Activated naive CD8-positive, alpha-beta T cell treated with anti-CD3 and anti-CD28 coated beads, Interleukin-2, amount 50 U/mL, for 24 hours (primary cell): ENCODE measurements around the gene RNASE3.
A peak's percentile ranks its signal among the peaks of the same experiment; 100 is the strongest.
"Not testable (repeated sequence)": the region's sequence is repeated elsewhere in the genome, so short reads cannot be mapped to it uniquely, and the experiment has no call there.

Source experiments
- ATAC-seq: fragments of 150-1000 bp; cut with Tn5 transposase; one replicate; pipeline ENCODE4 v1.10.0; 2021
- DNase-seq: peaks from one replicate; pipeline ENCODE4 v3.0.0; 2021
- H3K27ac Mint-ChIP-seq: one replicate; pipeline ENCODE4 v1.8.0; 2021; ENCODE audit warnings: mild to moderate bottlenecking, mixed read lengths
- H3K27me3 Mint-ChIP-seq: one replicate; pipeline ENCODE4 v1.8.0; 2021; ENCODE audit warnings: mixed read lengths
- H3K36me3 Mint-ChIP-seq: one replicate; pipeline ENCODE4 v1.8.0; 2021; ENCODE audit warnings: low read depth, mixed read lengths
- H3K4me1 Mint-ChIP-seq: one replicate; pipeline ENCODE4 v1.8.0; 2021; ENCODE audit warnings: mixed read lengths
- H3K4me3 Mint-ChIP-seq: one replicate; pipeline ENCODE4 v1.8.0; 2021; ENCODE audit warnings: mild to moderate bottlenecking, moderate library complexity, mixed read lengths
- H3K9me3 Mint-ChIP-seq: one replicate; pipeline ENCODE4 v1.8.0; 2021; ENCODE audit warnings: mixed read lengths

RNASE3 gene

DNA sequence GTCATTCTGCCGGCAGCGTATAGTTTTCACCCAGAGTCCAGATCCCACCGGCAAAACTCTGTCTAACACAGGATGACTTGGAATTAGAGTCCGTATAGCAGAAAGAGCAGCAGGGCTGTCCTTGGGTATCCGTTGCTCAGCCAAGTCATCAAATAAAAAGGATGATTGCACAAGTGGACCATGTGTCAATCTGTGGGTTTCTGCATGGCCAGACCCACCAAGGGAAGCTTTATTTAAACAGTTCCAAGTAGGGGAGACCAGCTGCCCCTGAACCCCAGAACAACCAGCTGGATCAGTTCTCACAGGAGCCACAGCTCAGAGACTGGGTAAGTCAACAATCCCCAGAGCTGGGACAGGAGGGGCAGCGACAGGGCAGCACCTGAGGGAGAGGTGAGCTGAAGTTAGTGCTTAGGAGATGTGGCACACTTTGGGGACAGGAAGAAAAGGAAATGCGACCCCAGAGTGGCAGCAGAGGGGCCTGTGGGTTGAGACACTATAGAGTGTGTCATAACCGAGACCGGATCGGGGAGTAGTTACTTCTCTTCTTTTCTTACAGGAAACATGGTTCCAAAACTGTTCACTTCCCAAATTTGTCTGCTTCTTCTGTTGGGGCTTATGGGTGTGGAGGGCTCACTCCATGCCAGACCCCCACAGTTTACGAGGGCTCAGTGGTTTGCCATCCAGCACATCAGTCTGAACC, at the start of gene RNASE3:
TSS of gene RNASE3 (plus strand) at position 260 of the 700 bp plus-strand sequence. CDS start at position 562, 302 bp downstream.
- ATAC-seq, H3K9me3 Mint-ChIP-seq, DNase-seq, H3K36me3 Mint-ChIP-seq, H3K4me3 Mint-ChIP-seq, H3K4me1 Mint-ChIP-seq, H3K27ac Mint-ChIP-seq: not testable (repeated sequence)
- peaks cover 12% of the 10 kb centered on the region for H3K27me3 Mint-ChIP-seq

DNA sequence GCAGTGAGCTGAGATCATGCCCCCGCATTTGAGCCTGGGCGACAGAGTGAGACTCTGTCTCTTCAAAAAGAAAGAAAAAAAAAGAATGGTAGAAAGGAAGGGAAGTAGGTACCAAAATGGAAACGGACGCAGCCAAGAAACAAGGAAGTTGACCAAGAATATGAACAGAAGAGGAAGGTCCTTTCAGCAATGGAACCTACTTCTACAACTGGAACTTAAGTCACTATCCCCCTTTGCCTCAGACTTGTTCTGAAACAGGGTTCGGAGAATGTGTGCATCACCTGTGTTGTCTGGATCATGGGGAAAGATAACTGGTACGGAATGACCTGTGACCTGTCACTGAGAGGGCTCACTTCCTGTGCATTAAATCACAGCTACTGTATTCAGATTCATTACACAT, 44.6 kb upstream of the RNASE3 start:
- H3K9me3 Mint-ChIP-seq: no peaks in the 10 kb centered on the region
- no peaks in the 10 kb centered on the region for H3K36me3 Mint-ChIP-seq
- ATAC-seq (no peak), DNase-seq (no peak)
- H3K27ac Mint-ChIP-seq: no peak overlapping the region
- no peak overlapping the region for H3K4me3 Mint-ChIP-seq
- H3K27me3 Mint-ChIP-seq: peaks cover 8% of the 10 kb centered on the region
- no peaks in the 10 kb centered on the region for H3K4me1 Mint-ChIP-seq

DNA sequence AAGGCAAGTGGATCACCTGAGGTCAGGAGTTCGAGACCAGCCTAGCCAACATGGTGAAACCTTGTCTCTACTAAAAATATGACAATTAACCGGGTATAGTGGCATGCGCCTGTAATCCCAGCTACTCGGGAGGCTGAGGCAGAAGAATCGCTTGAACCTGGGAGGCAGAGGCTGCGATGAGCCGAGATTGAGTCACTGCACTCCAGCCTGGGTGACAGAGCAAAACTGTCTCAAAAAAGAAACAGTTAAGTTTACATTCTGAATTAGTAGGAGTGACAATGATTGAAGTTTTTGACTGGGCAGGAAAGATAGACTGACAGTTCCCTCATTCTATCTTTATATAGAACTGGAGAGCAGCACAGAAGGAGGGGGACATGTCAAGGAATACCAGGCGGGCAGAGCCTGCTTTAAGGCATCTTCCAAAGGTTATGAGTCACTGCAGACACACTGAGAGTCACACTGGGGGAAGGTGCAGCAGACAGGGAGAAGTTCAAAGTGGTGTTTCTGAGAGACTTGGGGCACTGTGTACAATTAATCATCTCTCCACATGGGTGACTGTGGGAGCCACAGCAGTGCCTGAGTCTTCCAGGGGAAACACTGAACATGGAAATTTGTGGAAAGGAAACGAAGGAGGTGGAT, 42.8 kb upstream of the RNASE3 start:
- no peaks in the 10 kb centered on the region for H3K36me3 Mint-ChIP-seq
- H3K4me3 Mint-ChIP-seq: no peak overlapping the region
- peaks cover 8% of the 10 kb centered on the region for H3K27me3 Mint-ChIP-seq
- no peak for ATAC-seq
- no peak for DNase-seq
- no peaks in the 10 kb centered on the region for H3K4me1 Mint-ChIP-seq
- no peak overlapping the region for H3K27ac Mint-ChIP-seq
- no peaks in the 10 kb centered on the region for H3K9me3 Mint-ChIP-seq

DNA sequence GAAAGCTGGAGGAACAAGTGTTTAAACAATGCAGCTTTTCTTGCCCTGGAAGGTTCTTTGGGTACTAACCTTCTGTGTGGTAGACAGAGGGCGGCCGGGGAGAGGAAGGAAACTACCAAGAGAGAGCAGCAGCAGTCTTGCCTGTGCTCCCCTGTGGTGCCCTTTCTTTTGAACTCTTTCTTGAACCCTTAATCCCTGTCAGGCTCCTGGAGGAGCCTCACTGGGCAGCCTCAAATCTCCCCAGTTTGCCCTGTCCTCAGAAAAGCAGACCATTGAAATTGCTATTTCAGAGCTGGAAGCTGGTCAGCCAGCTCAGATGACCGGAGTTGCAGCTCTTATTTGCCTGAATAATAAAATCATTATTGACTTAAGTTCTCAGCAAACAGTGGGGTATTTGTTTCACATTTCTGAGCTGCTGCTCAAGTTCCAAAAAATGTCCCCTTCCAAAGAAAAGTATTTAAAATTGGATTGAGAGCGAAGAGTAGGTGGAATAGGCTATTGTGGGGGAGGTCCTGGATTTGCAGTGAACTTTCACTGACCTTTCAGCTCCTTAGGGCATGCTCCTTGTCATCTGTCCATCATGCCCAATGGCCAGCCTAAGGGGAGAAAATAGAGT, 42.1 kb upstream of the RNASE3 start:
- H3K27ac Mint-ChIP-seq: no peak overlapping the region
- peaks cover 8% of the 10 kb centered on the region for H3K27me3 Mint-ChIP-seq
- no peaks in the 10 kb centered on the region for H3K36me3 Mint-ChIP-seq
- H3K9me3 Mint-ChIP-seq: no peaks in the 10 kb centered on the region
- no peak for DNase-seq
- H3K4me3 Mint-ChIP-seq: no peak overlapping the region
- no peaks in the 10 kb centered on the region for H3K4me1 Mint-ChIP-seq
- ATAC-seq: no peak

DNA sequence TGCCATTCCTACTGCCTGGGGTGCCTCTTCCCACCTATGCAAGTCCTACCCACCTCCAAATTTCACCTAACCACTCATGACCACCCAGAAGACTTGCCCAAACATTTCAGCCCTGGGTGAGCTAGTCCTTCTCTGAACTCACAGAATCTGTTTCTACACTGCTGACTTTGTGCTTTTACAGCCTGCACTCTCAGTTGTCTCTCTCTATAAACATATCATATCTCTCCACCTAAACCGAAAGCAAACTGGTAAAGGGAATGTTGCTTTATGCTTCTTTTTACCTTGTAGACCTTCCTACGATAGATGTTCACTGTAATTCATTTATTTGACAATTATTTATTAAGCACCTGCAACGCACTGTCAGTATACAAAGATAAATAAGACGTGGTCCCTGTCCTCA, 38.1 kb upstream of the RNASE3 start:
- H3K9me3 Mint-ChIP-seq: no peaks in the 10 kb centered on the region
- no peak overlapping the region for H3K27ac Mint-ChIP-seq
- no peaks in the 10 kb centered on the region for H3K4me1 Mint-ChIP-seq
- H3K4me3 Mint-ChIP-seq: no peak overlapping the region
- no peaks in the 10 kb centered on the region for H3K36me3 Mint-ChIP-seq
- ATAC-seq (no peak), DNase-seq (no peak)
- H3K27me3 Mint-ChIP-seq: peaks cover 10% of the 10 kb centered on the region

DNA sequence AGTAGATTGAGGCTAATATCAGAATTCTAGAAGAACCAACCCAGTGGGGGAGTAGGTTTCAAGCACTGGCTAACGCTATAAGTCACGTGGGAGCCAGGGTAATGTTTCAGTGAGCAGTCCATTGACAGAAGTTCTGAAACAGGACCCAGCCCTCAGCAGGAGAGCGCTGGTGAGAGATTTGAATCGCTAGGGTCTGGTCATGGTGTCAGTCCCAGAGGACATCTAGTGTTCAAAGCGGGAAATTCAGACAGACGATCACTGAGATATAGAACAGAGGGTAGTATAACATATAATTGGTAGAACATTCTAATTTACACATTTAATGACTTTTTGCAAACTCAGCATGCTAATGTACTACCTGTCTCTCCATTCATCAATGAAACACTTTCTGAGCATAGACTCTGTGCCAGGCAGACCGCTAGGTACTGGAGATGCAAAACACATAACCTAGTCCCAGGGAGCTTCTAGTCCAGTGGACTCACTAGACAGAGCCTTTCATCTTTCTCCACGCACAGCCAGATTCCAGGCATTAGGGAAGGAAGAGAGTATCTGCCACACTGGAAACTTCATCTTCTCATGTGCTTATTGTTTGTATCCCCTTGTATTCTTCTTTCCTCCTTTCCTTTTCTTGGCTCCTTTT, 35.4 kb upstream of the RNASE3 start:
- Mint-ChIP-seq H3K27me3 (peaks cover 24% of the 10 kb centered on the region), H3K4me1 (no peaks in the 10 kb centered on the region), H3K36me3 (no peaks in the 10 kb centered on the region), H3K27ac (no peak overlapping the region), H3K9me3 (no peaks in the 10 kb centered on the region), H3K4me3 (no peak overlapping the region)
- ATAC-seq: peak; percentile 77
- DNase-seq: peak; percentile 10

DNA sequence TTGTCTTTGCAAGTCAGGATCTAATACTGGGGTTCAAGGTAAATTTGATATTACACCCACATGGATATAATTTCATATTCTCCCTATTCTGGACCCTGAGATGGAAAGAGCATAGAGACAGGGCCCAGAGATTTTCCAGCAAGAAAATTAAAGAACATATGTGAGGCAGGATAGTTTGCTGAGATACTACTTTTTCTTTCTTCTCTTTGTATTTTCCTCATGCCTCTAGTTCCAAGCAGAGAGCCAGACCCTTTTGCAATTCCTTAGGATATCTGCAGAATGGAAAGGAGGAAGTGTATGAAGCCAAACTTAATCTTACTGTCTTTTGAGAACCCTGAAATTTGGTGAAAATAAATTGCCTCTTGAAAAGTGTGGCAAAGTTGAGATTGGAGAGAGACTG, 34.0 kb upstream of the RNASE3 start:
- Mint-ChIP-seq H3K4me1 (no peaks in the 10 kb centered on the region), H3K27ac (no peak overlapping the region), H3K9me3 (no peaks in the 10 kb centered on the region), H3K27me3 (peaks cover 33% of the 10 kb centered on the region), H3K36me3 (no peaks in the 10 kb centered on the region), H3K4me3 (no peak overlapping the region)
- no peak for ATAC-seq
- DNase-seq: no peak

DNA sequence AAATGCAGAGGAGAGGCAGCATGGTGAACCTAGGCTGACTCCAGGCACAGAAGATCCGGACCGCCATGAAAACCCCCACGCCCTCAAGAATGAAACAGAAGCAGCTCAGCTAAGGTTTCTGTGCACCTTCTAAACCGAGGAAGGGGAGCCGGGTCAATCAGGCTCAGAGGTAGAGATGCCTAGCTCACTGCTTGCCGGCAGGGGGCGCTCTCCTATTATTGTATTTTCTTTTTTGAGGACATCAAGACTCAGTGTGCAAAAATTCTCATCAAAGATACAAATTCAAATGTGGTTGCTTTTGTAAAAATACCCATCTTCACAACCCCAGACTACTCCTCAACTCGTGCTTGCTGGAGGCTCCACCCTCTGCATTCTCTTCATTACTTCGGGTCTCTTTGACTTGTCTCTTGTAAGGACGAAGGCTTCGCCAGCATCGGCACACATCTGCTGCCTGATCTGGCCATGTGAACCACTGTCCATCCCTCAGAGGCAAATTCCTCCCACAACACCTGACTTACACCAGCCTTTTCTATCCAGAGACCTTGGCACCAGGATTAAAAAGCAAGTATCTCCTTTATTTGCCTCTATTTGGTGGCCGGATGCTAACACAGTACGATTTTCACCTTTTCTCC, 33.4 kb upstream of the RNASE3 start:
- Mint-ChIP-seq H3K36me3 (no peaks in the 10 kb centered on the region), H3K9me3 (no peaks in the 10 kb centered on the region), H3K27ac (no peak overlapping the region), H3K4me1 (no peaks in the 10 kb centered on the region), H3K27me3 (peaks cover 34% of the 10 kb centered on the region), H3K4me3 (no peak overlapping the region)
- peak; percentile 59 for ATAC-seq
- DNase-seq: peak; percentile 75

DNA sequence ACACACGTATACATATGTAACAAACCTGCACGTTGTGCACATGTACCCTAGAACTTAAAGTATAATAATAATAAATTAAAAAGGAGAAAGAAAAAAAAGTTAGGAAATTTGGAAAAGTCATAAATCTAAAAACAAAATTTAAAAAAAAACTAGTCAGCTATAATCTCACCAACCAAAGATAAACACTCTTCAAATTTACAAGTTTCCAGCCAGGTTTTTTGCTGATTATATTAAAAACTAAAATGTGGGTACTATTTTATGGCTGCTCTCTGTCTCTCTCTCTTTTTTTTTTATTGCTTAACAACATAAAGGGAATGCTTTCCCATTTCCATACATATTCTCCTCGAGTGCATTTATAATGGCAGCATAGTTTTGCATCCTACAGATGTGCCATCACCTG, 25.0 kb upstream of the RNASE3 start:
- no peak for DNase-seq
- no peak for ATAC-seq
- Mint-ChIP-seq H3K9me3 (no peaks in the 10 kb centered on the region), H3K36me3 (no peaks in the 10 kb centered on the region), H3K27me3 (peaks cover 26% of the 10 kb centered on the region), H3K4me3 (no peak overlapping the region), H3K27ac (no peak overlapping the region), H3K4me1 (no peaks in the 10 kb centered on the region)

DNA sequence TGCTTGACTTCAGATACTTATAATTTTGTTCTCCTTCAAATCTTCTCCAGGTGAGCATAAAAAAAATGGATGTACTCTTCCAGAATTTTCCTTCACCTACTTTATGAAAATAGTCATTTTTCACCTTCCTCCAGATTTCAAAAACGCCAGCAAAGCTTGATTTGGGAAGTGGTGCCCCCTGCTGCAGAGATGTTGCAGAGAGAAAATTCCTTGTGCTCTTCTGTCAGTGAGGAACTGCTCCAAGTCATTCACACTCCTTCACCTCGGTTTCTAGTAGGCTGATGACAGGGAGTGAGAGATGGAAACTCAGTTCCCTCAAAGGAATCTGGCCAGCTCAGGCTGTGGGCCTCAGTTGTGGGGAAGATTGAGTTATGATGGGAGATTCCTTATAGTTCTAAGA, 24.2 kb upstream of the RNASE3 start:
- DNase-seq (no peak), ATAC-seq (no peak)
- Mint-ChIP-seq H3K27me3 (peaks cover 20% of the 10 kb centered on the region), H3K27ac (no peak overlapping the region), H3K9me3 (no peaks in the 10 kb centered on the region), H3K4me1 (no peaks in the 10 kb centered on the region), H3K36me3 (no peaks in the 10 kb centered on the region), H3K4me3 (no peak overlapping the region)

DNA sequence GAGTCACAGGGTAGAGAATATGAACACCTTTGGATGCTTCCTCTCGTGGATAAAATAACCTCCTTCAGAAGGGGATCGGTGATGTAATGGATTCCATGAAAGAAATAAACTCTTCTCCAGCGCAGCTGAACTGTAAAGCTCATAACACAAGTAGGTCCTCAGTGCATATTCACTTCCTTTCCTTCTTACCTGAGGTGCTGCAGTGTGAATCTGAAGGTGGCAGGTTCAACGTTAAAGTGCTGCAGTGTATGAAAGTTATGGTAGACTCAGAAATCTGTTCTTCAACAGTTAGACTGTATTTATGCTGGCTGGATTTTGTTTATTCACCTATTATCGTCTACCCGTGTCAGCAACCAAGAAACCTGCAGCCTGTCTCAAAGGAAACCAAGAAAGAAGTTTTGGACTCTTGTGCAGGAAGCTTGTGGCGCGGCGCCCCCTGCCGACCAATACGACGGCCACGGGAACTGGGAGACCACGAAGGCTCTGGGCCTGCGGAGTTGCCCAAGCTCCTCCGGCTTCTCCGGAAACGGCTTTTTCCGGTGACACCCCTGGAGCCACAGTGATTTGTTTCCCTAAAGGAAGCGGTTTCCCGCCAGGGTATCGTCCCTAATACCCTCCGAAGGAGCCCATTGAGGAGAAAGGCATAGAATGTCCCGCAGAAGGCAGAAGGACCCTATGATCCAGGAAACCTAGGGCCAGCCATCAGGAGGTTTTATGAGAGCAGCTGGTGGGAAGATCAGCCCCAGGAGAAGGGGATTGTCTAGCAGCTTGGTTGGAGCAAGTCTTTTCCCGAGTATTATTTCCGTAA, 17.6 kb upstream of the RNASE3 start:
- ATAC-seq: peak; percentile 98
- Mint-ChIP-seq H3K27ac (no peak overlapping the region), H3K36me3 (no peaks in the 10 kb centered on the region)

DNA sequence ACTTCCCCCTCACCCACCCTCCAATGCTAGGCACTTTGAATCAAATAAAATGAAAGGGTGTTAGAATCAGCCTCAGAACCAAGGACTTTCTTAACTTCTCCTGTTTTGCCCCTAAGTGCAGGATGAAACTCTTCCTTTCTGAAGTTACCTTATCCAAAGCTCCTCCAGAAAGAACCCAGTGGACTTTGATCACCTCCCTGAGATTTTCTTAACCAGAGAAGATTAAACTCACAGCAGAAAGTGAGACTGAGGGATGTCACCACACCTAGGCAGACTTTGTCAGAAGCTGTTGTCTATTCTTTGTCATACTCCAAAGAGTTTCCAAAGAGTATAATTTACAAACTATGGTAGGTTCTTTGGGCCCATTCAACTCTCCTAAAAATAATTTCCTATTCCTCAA, 14.2 kb upstream of the RNASE3 start:
- H3K4me3 Mint-ChIP-seq: no peak overlapping the region

More for the DNA sequence above, 17.6 kb upstream of the RNASE3 start:
- DNase-seq: peak; percentile 87
- Mint-ChIP-seq H3K9me3 (no peaks in the 10 kb centered on the region), H3K27me3 (peaks cover 11% of the 10 kb centered on the region), H3K4me3 (peak overlapping the region; percentile 23), H3K4me1 (peaks cover 7% of the 10 kb centered on the region)

DNA sequence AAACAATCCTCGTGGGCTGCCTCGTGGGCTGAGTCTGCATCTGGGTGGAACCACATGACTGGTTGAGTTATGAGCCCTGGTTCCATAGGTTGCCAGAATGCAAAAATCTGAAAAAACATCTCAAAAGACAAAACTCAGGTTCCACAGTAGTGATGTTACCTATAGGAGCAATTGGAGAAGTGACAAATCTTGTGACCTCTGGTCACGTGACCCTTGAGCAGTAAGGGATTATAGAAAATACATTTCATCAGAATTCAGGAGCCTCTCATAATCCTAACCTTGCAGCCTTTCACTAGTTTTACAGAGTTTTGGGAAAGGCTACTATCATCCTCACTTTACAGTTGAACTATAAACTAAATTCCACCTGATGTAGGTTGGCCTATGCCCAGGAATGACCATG, 12.5 kb upstream of the RNASE3 start:
- ATAC-seq: no peak

More for the DNA sequence above, 14.2 kb upstream of the RNASE3 start:
- H3K27ac Mint-ChIP-seq: no peak overlapping the region
- peaks cover 7% of the 10 kb centered on the region for H3K4me1 Mint-ChIP-seq
- no peaks in the 10 kb centered on the region for H3K9me3 Mint-ChIP-seq
- ATAC-seq (no peak), DNase-seq (no peak)
- H3K36me3 Mint-ChIP-seq: no peaks in the 10 kb centered on the region
- H3K27me3 Mint-ChIP-seq: peaks cover 2% of the 10 kb centered on the region

DNA sequence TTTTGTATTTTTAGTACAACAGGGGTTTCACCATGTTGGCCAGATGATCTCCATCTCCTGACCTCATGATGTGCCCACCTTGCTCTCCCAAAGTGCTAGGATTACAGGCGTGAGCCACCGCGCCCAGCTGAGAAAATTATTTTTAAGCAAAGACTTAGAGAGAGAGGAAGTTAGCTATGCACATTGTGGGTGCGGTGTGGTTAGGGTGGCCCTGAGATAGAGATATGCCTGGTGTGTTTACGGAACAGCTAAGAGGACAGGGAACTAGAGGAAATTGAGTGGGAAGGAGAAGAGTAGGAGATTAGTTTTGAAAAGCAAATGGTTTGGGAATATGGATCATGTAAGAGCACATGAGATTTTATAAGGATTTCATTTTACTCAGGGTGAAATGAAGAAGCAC, 10.0 kb upstream of the RNASE3 start:
- H3K36me3 Mint-ChIP-seq, H3K9me3 Mint-ChIP-seq, H3K27ac Mint-ChIP-seq, DNase-seq, ATAC-seq, H3K4me3 Mint-ChIP-seq, H3K27me3 Mint-ChIP-seq, H3K4me1 Mint-ChIP-seq: not testable (repeated sequence)

More for the DNA sequence above, 12.5 kb upstream of the RNASE3 start:
- H3K36me3 Mint-ChIP-seq: no peaks in the 10 kb centered on the region
- H3K4me3 Mint-ChIP-seq: no peak overlapping the region
- no peak for DNase-seq
- peaks cover 2% of the 10 kb centered on the region for H3K27me3 Mint-ChIP-seq
- peaks cover 2% of the 10 kb centered on the region for H3K4me1 Mint-ChIP-seq
- no peaks in the 10 kb centered on the region for H3K9me3 Mint-ChIP-seq
- H3K27ac Mint-ChIP-seq: no peak overlapping the region
